DMS79 treated with DMSO at 0.1 percent for 48 hours (cell line): Measurements from ENCODE around the gene POLR2J.
"Not testable (repeated sequence)": the region's sequence is repeated elsewhere in the genome, so short reads cannot be mapped to it uniquely, and the experiment has no call there.

ENCODE experiments used
- DNase-seq: peaks from one replicate; lab custom pipeline; 2025; lab: John Stamatoyannopoulos, UW

POLR2J gene

DNA sequence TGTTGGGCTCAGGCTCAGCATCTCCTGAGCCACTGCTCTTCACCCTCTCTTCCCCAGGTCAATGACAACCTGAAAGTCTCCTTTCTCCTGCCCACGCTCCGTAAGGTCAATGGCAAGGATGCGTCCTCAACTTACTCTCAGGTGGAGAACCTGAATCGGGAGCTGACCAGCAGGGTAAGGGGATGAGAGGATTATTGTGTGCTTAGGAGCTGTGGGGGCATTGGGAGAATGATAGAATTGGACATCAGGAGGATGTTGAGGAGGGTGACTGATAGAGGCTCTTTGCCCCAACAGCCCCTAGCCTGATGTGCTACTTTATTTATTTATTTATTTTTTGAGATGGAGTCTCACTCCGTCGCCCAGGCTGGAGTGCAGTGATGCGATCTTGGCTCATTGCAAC is 12.6 kb downstream of the POLR2J start:
- DNase-seq = no peak

DNA sequence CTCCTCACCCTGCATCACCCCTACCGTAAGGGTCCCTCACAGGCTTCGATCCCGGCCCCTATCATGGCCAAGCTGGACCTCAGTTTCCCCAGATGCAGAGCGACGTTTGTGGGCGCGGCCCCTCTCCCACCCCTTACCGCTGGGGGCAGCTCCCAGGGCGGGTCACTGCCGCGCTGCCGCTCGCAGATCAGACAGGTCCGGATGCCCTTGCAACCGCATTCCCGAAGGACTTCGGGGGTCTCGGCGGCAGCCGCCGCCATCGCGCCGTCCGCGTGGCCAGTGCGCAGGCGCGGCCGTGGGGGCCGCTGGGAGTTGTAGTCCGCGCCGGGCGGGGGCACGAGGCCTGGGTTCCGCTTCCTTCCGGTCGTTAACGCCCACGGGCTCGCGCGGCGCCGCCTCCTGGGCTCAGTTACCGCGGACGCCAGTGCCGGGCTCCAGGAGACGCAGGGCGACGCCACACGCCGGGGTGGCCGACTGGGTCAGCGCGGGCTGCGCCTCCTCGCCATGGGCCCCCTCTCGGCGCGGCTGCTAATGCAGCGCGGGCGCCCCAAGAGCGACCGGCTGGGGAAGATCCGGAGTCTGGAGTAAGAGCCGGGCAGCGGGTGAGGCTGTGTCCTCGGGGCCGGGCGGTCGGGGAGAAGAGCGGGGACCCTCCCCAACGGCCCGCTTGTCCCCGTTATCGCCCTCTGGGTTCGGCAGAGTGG is 14.0 kb downstream of the POLR2J start, which contains the start of the genes ALKBH4 and LRWD1:
ALKBH4 (minus strand) TSS at position 287 of the 704 bp plus-strand sequence; CDS start at position 260, 27 bp downstream.
LRWD1 (plus strand) TSS at position 408 of the 704 bp plus-strand sequence; CDS start at position 505, 97 bp downstream.
- DNase-seq = peak; percentile 81

DNA sequence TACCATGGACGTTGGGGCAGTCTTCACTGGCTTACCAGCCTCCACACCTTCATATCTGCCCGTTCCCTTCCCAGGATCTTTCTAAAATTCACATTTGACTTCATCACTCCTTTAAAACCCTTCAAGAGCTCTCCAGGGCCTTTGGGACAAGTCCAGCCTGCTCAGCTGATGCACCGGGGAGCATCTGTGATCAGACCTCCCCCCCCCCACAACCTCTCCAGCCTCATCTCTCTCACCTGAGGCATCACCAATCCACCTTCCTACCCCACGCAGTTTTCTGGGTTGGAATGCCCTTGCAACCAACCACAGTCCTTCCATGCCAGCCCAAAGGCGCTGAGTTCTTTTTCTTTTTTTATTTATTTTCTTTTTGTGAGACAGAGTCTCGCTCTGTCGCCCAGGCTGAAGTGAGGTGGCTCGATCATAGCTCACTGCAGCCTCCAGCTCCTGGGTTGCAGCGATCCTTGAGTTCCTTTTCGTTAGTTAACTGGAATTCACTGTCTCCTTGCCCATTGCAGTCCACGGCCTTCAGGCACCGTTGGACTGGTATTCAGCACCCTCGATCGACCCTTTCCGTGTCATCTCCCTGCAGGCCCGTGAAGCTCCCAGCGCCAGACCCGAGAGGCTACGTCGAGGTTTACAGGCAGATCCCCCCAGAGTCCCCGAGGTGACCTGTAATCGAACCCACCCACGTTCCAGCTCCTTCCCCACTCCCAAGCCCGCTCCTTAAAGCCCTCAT is 14.7 kb downstream of the POLR2J start:
- no peak for DNase-seq

DNA sequence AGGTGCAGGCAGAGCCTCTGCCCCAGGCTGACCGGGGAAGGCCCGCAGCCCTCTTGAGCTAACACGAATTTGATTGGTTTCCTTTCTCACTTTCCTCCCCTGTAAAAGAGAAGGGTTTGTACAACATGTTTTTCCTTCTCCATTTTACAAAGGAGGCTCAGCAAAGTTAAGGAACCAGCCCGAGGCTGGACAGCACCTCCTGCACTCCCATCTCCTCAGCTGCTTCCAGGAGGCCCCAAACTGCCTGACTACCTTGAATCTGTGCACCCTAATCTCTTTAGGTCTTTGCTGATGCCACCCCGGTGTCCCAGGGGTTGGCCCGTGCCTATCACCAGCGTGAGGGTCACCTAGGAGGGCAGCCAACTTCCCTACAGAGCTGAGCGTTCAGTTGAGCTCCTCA is 18.3 kb downstream of the POLR2J start:
- DNase-seq = no peak

DNA sequence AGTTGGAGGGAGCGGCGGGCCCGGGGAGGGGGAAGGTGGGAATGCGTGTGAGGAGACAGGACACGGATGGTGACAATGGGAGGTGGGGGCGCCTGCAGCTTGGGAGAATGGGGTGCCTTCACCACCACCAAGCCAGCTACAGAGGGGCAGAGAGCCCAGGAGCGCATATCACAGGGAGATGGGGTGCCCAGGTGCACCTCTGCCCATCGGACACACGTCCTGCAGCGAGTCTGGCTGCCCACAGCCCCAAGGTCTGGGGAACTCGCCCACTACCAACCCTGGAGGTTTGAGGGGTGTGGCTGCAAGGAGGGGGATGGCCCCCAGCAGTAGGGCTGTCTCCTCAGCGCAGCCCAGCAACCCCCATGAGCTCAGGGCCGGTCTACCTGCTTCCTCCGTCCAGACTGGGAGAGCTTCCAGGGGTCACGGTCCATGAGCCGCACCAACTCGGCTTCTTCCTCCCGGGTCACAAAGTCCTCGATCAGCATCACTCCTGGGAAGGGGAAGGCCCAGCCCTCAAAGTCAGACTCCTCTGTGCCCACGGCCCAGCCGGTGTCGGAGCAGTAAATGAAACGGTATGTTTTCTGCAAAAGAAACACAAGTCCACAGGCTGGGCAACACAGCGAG is 19.4 kb downstream of the POLR2J start:
- DNase-seq = no peak

DNA sequence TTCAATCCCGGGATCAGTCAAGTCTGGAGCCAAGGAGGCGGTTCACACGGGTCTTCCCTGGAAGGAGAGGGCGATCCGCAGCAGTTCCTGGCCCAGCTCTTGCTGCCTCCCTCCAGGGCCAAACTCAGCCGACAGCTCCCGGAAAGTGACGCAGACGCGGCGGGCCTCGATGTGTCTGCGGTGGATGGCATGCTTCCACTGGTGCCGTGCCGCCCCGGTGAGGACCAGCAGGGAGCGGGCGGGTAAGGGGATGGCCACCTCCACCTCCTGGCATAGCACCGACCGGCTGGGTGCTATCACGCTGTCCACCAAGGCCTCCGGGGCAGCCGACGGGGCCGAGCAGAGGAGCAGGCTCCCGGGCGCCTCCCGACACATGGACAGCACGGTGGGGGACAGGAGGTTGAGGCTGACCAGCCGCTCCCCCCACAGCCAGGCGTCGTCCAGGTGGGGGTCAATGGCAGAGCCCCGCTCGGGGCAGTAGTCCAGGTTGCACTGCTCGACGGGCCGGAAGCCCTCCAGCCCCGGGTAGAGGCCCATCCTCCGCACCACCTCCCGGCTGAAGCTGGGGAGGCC is 21.3 kb downstream of the POLR2J start:
- DNase-seq = no peak

DNA sequence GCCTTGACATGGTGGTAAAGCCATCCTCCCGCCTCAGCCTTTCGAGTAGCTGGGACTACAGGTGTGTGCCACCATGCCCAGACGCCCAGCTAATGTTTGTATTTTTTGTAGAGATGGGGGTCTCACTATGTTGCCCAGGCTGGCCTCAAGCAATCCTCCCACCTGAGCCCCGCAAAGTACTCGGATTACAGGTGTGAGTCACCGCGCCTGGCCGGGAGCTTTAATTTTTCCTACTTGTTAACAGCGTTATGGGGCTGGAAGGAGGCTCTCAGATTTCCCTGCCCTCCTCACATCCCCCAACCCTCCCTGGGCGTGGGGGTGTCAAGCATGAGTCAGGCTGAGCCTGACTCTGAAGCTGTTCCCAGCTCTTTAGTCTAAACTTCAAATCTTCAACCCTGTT is 22.4 kb downstream of the POLR2J start:
- DNase-seq = no peak

DNA sequence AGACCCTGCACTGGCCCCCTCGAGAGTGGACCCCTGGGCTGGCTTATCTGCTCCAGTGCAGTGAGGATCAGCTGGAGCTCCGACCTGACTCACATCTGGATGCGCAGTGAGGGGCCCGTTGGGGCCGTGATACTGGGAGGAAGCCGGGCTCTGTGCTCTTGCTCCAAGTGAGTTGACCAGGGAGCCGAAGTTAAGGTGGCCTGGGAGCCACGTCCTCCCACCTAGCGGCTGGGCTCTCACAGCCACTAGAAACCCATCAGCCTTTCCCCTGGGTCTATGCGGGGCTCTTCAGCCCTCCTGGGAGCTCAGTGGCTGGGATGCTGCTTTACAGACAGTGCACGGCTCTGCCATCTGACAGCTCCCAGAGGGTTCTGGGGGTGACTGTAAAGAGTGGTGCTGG is 23.1 kb downstream of the POLR2J start:
- no peak for DNase-seq

DNA sequence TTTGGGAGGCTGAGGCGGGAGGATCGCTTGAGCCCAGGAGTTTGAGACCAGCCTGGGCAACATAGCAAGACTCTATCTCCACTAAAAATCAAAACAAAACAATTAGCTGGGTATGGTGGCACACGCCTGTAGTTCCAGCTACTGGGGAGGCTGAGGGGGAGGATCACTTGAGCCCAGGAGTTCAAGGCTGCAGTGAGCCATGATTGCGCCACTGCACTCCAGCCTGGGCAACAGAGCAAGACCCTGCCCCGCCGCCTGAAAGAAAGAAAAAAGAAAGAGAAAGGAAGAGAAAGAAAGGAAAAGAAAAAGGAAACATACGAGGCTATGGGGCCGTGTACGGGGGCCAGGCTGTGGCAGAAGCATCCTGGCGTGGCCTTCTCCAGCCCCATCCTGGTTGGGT is 23.8 kb downstream of the POLR2J start:
- DNase-seq = not testable (repeated sequence)

DNA sequence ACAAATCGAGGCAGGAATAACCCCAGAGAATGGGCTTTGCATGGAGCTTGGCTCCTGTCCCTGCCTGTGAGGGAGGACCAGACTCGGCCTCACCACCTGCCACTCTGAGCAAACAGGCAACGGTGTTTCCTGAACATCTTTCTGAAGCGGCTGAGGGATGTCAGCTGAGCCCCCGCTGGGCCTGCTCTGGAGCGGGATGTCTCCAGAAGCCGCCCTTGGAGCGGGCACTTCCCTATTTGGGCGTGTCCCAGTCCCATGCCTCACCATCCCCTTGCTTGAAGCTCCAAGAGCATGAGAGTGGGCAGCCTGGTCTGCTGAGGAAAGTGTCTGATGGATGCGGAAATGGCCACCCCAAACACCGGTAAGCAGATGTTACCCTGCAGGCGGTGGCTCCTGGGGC is 24.3 kb downstream of the POLR2J start:
- no peak for DNase-seq

DNA sequence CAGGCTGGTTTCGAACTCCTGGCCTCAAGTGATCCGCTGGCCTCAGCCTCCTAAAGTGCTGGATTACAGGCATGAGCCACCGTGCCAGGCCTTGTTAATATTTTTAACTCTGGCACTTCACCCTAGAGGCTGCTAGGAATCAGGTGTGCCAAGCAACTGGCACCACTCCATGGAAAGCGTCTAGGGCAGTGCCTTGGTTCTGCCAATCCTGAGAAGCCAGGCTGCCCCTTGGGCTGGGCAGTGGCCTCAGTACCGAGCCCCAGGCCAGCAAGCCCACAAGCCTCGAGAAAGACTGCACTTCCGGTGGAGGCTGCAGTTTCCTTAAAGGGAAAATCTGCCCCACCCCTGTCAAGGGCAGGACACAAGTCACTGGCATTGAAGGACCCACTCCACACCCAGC is 25.4 kb downstream of the POLR2J start:
- peak; percentile 14 for DNase-seq

DNA sequence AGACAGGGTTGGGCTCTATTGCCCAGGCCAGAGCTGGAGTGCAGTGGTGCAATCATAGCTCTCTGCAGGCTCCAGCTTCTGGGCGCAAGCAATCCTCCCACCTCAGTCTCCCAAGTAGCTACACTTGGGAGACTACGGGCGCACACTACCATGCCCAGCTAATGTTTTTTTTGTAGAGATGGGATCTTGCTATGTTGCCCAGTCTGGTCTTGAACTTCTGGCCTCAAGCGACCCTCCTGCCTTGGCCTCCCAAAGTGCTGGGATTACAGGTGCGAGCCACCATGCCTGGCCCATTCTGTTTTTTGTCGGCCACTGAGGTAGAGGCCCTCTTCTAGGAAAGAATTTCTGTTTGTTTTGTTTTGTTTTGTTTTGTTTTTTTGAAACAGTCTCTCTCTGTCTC is 26.3 kb downstream of the POLR2J start:
- no peak for DNase-seq

DNA sequence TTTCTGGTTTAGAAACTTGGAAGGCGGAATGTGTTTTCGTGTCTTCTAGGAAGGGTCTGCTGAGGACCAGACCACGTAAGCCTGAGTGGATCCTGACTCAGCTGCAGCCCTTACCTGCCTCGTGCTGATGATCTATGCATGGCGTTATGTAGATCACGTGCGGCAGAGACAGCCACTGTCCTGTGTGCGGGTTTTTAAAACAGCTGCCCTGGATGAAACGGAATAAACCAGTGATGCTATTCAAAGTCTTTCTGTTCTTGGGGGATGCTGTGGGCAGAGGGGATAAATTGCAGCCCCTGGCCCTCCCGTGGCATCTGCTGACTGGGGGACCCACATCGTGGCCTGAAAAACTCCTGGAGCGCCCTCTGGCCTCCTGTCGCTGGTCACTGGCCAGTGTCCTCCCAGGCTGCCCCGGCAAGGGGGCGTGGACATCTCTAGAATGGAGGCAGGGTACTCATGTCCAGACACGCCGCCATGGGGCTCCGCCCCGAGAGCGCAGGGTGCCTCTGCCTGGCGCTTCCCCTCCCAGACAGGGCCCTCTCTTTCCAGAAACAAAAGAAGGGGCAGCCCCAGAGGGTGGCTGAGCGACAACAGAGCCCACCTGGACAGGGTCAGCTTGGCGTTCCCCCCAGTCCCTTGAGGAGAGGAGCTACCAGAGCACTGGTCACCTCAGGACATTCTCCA is 27.2 kb downstream of the POLR2J start:
- DNase-seq = peak; percentile 70

DNA sequence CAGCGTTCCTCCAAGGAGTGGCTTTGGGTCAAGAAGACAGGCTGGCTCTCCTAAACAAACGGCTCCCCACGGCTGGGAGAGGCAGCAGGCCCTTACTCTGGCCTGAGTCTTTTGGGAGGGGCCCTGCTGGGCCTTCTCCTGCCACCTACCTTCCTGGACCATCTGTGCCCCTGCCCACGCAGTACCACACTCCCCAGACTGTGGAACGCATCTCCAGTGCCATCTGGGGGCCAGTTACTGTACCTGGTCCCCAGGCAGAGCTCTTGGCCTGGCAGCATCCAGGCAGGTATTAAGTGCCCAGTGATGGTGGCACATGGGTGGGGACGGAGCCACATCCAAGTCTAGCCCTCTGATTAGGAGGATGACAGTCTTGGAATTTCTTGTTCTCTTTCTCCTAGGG is 28.5 kb downstream of the POLR2J start:
- no peak for DNase-seq

DNA sequence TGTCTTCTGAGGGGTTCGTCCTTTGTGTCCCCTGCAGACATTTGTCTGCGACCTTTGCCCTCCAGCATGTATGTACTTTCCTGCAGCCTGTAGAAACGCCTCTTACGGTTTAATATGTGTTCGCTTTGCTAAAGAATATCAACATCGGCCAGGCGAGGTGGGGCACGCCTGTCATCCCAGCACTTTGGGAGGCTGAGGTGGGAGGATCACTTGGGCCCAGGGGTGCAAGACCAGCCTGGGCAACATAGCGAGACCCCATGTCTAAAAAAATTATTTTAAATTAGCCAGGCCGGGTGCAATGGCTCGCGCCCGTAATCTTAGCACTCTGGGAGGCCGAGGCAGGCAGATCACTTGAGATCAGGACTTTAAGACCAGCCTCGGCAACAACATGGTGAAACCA is 29.6 kb downstream of the POLR2J start:
- DNase-seq = no peak

DNA sequence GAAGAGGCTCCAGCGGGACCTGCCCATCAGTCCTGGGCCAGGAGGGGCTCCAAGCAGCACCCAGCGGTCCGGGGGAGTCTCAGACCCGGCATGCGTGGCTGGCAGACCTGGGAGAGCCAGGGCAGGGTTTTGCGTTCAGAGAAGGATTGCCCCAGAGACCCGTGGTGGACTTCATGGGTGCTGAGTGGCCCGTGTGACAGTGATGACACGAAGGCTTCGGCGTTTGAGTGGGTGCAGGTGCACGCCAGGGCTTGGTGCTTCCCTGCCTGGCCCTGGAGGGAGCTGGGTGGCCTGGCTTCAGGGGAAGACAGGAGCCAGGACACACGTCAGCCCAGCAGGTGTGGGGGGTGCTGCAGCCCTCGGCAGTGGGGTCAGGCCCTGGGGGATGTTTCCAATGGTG is 31.4 kb downstream of the POLR2J start:
- DNase-seq = no peak

DNA sequence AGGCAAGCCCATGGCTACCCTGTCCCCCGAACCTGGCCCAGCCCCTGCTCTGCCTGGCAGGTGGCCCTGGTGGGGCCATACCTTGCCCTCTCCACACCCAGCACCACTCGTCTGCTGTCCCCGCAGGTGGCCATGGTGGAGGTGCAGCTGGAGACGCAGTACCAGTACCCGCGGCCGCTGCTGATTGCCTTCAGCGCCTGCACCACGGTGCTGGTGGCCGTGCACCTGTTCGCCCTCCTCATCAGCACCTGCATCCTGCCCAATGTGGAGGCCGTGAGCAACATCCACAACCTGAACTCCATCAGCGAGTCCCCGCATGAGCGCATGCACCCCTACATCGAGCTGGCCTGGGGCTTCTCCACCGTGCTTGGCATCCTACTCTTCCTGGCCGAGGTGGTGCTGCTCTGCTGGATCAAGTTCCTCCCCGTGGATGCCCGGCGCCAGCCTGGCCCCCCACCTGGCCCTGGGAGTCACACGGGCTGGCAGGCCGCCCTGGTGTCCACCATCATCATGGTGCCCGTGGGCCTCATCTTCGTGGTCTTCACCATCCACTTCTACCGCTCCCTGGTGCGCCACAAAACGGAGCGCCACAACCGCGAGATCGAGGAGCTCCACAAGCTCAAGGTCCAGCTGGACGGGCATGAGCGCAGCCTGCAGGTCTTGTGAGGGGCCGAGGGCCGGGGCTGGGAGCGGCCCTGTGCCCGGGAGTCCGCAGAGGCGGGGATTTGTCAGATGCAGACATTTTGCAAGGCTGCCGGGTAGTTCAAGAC is 32.1 kb downstream of the POLR2J start:
- no peak for DNase-seq

DNA sequence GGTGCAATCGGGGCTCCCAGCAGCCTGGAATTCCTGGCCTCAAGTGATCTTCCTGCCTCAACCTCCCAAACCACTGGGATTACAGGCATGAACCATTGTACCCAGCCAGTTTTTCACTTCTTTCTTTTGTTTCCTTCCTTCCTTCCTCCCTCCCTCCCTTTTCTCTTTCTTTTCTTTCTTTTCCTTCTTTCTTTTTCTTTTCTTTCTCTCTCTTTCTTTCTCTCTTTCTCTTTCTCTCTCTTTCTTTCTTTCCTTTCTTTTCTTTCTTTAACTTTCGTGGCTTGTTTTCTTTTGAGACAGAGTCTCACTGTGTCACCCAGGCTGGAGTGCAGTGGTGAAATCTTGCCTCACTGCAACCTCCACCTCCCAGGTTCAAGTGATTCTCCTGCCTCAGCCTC is 33.0 kb downstream of the POLR2J start:
- DNase-seq = no peak

DNA sequence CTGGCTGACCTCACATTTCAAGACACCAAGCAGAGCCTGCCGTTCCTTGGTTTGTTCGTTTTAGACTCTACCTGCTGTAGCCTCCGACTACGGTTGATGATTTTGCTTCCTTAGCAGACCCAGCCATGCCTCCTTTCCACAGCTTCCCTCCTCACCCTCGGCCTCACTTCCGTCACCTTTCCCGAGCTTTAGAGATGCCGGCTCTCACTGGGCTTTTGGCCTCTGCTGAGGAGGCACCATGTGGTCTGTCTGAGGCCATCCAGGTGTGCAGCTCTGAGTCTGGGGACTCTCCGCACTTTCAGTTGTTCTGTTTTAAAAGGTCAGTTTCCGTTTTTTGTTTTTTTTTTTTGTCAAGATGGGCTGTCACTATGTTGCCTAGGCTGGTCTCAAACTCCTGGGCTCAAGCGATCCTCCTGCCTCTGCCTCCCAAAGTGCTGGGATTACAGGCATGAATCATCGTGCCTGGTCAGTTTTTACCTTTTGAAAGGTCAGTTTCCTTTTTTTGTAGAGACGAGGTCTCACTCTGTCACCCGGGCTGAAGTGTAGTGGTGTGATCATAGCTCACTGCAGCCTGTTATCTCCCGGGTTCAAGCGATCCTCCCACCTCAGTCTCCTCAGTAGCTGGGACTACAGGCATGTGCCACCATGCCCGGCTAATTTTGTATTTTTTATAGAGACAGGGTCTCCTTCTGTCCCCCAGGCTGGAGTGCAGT is 33.6 kb downstream of the POLR2J start:
- no peak for DNase-seq

DNA sequence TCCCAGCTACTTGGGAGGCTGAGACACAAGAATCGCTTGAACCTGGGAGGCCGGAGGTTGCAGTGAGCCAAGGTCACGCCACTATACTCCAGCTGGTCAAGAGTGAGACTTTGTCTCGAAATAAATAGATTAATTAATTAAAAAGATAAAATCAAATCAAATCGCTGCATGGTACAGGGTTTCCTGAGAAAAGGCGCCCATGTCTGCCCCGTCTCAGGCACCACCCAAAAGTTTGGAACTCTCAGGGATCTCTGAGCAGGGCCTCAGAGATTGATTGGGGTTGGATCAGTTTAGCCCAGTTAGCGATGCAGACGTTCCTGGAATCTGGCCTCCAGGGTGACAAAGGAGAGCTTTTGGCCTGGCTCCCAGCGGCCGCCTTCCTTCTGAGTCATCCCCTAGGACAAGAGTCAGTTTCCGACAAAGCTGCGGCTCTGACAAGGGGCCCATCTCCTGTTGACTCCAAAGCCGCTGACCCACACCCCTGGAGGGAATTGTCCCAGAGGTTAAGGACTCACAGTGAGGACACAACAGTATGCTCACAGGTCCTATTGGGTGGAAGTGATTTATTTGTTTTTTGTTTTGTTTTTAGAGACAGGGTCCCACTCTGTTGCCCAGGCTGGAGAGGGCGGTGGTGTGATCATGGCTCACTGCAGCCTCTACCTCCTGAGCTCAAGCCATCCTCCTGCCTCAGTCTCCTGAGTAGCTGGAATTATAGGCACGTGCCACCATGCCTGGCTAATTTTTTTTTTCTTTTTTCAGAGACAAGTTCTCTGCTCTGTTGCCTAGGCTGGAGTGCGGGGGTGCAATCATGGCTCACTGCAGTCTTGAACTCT is 38.5 kb downstream of the POLR2J start:
- no peak for DNase-seq
